WTC11 (cell line): ENCODE measurements around the gene MLXIP. TPM values are rescaled to one million over a fixed set of nuclear protein-coding genes. Genes with fewer than 3 reads are reported as not detected.

ENCODE experiments used
- ATAC-seq: fragments of 200-7000 bp; cut with Tn5 transposase; 2 replicates; pipeline ENCODE4 v1.10.0; 2021; ENCODE audit warnings: mild to moderate bottlenecking, moderate library complexity
- CTCF ChIA-PET: fragments of 300-600 bp; sonication (Branson Sonifier 250); formaldehyde crosslinking; loops from one replicate; lab custom pipeline; 2021; ENCODE audit warnings: antibody characterized with exemption; lab: Charles Lee
- POLR2A ChIA-PET: fragments of 350-600 bp; sonication (Branson Sonifier 250); formaldehyde crosslinking; loops from one replicate; lab custom pipeline; 2021; ENCODE audit warnings: antibody characterized with exemption; lab: Charles Lee
- DNase-seq: peaks from one replicate; pipeline ENCODE4 v3.0.0; 2021; ENCODE audit warnings: low spot score
- H3K27ac Mint-ChIP-seq: 2 replicates; pipeline ENCODE4 v1.8.0; 2021; ENCODE audit warnings: mixed read lengths
- H3K27me3 Mint-ChIP-seq: 2 replicates; pipeline ENCODE4 v1.8.0; 2021; ENCODE audit warnings: low read depth, mild to moderate bottlenecking, moderate library complexity, mixed read lengths
- H3K36me3 Mint-ChIP-seq: 2 replicates; pipeline ENCODE4 v1.8.0; 2021; ENCODE audit warnings: mixed read lengths
- H3K4me1 Mint-ChIP-seq: 2 replicates; pipeline ENCODE4 v1.8.0; 2022; ENCODE audit warnings: mixed read lengths
- H3K4me3 Mint-ChIP-seq: 2 replicates; pipeline ENCODE4 v1.8.0; 2021; ENCODE audit warnings: mild to moderate bottlenecking, moderate library complexity, mixed read lengths
- H3K9me3 Mint-ChIP-seq: 2 replicates; pipeline ENCODE4 v1.8.0; 2021; ENCODE audit warnings: mixed read lengths
- CDX4 ChIP-seq: fragments of 250-450 bp; sonication (Bioruptor Pico); IDR thresholded peaks from 2 replicates; pipeline ENCODE4 v1.9.0; 2021; ENCODE audit warnings: moderate library complexity, mild to moderate bottlenecking, inconsistent platforms, borderline replicate concordance
- ETV6 ChIP-seq: sonication (generic); formaldehyde crosslinking; IDR thresholded peaks from 2 replicates; pipeline ENCODE4 v1.8.1; 2022; ENCODE audit warnings: mild to moderate bottlenecking, missing genetic modification reagents
- FOXK1 ChIP-seq: sonication (generic); formaldehyde crosslinking; IDR thresholded peaks from 2 replicates; pipeline ENCODE4 v1.8.0; 2022; ENCODE audit warnings: mild to moderate bottlenecking, moderate library complexity, missing genetic modification reagents
- KAT7 ChIP-seq: sonication (generic); formaldehyde crosslinking; IDR thresholded peaks from 2 replicates; pipeline ENCODE4 v1.8.1; 2023; ENCODE audit warnings: missing genetic modification reagents, mild to moderate bottlenecking, borderline replicate concordance
- MLX ChIP-seq: sonication (generic); formaldehyde crosslinking; IDR thresholded peaks from 2 replicates; pipeline ENCODE4 v1.8.1; 2023; ENCODE audit warnings: mild to moderate bottlenecking, missing genetic modification reagents, moderate library complexity
- MXD4 ChIP-seq: fragments of 250-450 bp; sonication (Bioruptor Pico); IDR thresholded peaks from 2 replicates; pipeline ENCODE4 v1.8.0; 2021; ENCODE audit warnings: mild to moderate bottlenecking, moderate library complexity, borderline replicate concordance
- NFE2L1 ChIP-seq: sonication (generic); formaldehyde crosslinking; IDR thresholded peaks from 2 replicates; pipeline ENCODE4 v1.8.1; 2023; ENCODE audit warnings: missing genetic modification reagents
- NFYB ChIP-seq: sonication (generic); formaldehyde crosslinking; conservative IDR thresholded peaks from 2 replicates; pipeline ENCODE4 v1.8.0; 2022; ENCODE audit warnings: low read depth, missing genetic modification reagents
- NR2C2 ChIP-seq: sonication (generic); formaldehyde crosslinking; IDR thresholded peaks from 2 replicates; pipeline ENCODE4 v1.8.0; 2022; ENCODE audit warnings: mild to moderate bottlenecking, missing genetic modification reagents
- SMAD4 ChIP-seq: sonication (generic); formaldehyde crosslinking; IDR thresholded peaks from 2 replicates; pipeline ENCODE4 v1.8.0; 2022; ENCODE audit warnings: mild to moderate bottlenecking, missing genetic modification reagents
- STAT6 ChIP-seq: sonication (generic); formaldehyde crosslinking; conservative IDR thresholded peaks from 2 replicates; pipeline ENCODE4 v1.8.1; 2023; ENCODE audit warnings: mild to moderate bottlenecking, low read depth, missing genetic modification reagents, moderate library complexity
- ZBTB21 ChIP-seq: sonication (generic); formaldehyde crosslinking; IDR thresholded peaks from 2 replicates; pipeline ENCODE4 v1.8.1; 2023; ENCODE audit warnings: mild to moderate bottlenecking, missing genetic modification reagents, borderline replicate concordance
- ZNF138 ChIP-seq: sonication (generic); formaldehyde crosslinking; conservative IDR thresholded peaks from 2 replicates; pipeline ENCODE4 v1.8.1; 2022; ENCODE audit warnings: mild to moderate bottlenecking, moderate library complexity, missing genetic modification reagents
- ZNF416 ChIP-seq: fragments of 250-450 bp; sonication (Bioruptor Pico); IDR thresholded peaks from 2 replicates; pipeline ENCODE4 v1.9.0; 2021; ENCODE audit warnings: mild to moderate bottlenecking, inconsistent platforms
- total RNA-seq: library from RNA; stranded (reverse); gene quantifications from 3 replicates; pipeline ENCODE4 v1.2.3, GENCODE V29; 2021
- TF ChIP-seq, protein P1 (sequence below): fragments of 250-450 bp; sonication (Bioruptor Pico); IDR thresholded peaks from 2 replicates; pipeline ENCODE4 v1.8.0; 2021; ENCODE audit warnings: mild to moderate bottlenecking
- TF ChIP-seq, protein P2 (sequence below): sonication (generic); formaldehyde crosslinking; IDR thresholded peaks from 2 replicates; pipeline ENCODE4 v1.8.1; 2022; ENCODE audit warnings: low read depth, missing genetic modification reagents, borderline replicate concordance
- TF ChIP-seq, protein P3 (sequence below): fragments of 250-450 bp; sonication (Bioruptor Pico); IDR thresholded peaks from 2 replicates; pipeline ENCODE4 v2.1.2; 2022; ENCODE audit warnings: mild to moderate bottlenecking, moderate library complexity

Gene MLXIP
- total RNA-seq, 1 experiment from 2014 or later = 49.4 TPM

DNA sequence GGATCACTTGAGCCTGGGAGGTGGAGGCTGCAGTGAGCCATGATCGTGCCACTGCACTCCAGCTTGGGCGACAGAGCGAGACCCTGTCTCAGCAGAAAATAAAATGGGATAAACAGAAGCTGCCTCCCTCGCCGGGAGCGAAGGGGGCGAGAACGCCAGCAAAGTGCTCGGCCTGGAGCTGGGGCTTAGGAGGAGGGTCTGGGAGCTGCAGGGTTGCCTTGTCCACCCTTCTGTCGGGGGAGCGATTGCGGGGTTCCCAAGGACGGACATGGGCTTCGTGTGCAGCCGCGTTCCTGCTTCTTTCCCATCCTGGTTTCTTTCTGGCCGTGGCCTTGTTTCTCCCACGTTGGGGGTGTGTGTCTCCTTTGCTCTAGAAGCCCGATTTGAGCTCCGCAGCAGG is 27.9 kb upstream of the MLXIP start:
- Mint-ChIP-seq H3K27me3 (no peaks in the 10 kb centered on the region), H3K4me1 (peaks cover 4% of the 10 kb centered on the region; the same call in 1 of the 2 replicates), H3K27ac (no peak overlapping the region; the same call in 1 of the 2 replicates), H3K4me3 (no peak overlapping the region), H3K36me3 (peaks cover 13% of the 10 kb centered on the region), H3K9me3 (no peaks in the 10 kb centered on the region)
- ChIA-PET CTCF (interaction anchor here (0.6 to 1.9 kb wide), 5 partner anchors 16 to 132 kb away, joined by 3 to 11 read pairs (median 5); partner anchors contain the start of gene CFAP251), POLR2A (no interaction called here)
- TF ChIP-seq MXD4 (CRISPR knock-in tag) (no peak), ZNF416 (CRISPR knock-in tag) (no peak), ZBTB21 (CRISPR knock-in tag) (no peak), MLX (CRISPR knock-in tag) (no peak), ETV6 (CRISPR knock-in tag) (no peak), NFYB (CRISPR knock-in tag) (no peak), NR2C2 (CRISPR knock-in tag) (no peak), KAT7 (CRISPR knock-in tag) (no peak), NFE2L1 (no peak), STAT6 (CRISPR knock-in tag) (no peak), CDX4 (CRISPR knock-in tag) (no peak), ZNF138 (no peak), FOXK1 (no peak), SMAD4 (CRISPR knock-in tag) (no peak)
- TF ChIP-seq, protein P1, sequence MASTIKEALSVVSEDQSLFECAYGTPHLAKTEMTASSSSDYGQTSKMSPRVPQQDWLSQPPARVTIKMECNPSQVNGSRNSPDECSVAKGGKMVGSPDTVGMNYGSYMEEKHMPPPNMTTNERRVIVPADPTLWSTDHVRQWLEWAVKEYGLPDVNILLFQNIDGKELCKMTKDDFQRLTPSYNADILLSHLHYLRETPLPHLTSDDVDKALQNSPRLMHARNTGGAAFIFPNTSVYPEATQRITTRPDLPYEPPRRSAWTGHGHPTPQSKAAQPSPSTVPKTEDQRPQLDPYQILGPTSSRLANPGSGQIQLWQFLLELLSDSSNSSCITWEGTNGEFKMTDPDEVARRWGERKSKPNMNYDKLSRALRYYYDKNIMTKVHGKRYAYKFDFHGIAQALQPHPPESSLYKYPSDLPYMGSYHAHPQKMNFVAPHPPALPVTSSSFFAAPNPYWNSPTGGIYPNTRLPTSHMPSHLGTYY = no peak
- TF ChIP-seq, protein P2, sequence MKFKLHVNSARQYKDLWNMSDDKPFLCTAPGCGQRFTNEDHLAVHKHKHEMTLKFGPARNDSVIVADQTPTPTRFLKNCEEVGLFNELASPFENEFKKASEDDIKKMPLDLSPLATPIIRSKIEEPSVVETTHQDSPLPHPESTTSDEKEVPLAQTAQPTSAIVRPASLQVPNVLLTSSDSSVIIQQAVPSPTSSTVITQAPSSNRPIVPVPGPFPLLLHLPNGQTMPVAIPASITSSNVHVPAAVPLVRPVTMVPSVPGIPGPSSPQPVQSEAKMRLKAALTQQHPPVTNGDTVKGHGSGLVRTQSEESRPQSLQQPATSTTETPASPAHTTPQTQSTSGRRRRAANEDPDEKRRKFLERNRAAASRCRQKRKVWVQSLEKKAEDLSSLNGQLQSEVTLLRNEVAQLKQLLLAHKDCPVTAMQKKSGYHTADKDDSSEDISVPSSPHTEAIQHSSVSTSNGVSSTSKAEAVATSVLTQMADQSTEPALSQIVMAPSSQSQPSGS (CRISPR knock-in tag) = no peak
- TF ChIP-seq, protein P3, sequence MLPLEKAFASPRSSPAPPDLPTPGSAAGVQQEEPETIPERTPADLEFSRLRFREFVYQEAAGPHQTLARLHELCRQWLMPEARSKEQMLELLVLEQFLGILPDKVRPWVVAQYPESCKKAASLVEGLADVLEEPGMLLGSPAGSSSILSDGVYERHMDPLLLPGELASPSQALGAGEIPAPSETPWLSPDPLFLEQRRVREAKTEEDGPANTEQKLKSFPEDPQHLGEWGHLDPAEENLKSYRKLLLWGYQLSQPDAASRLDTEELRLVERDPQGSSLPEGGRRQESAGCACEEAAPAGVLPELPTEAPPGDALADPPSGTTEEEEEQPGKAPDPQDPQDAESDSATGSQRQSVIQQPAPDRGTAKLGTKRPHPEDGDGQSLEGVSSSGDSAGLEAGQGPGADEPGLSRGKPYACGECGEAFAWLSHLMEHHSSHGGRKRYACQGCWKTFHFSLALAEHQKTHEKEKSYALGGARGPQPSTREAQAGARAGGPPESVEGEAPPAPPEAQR (CRISPR knock-in tag) = no peak
- DNase-seq (no peak), ATAC-seq (no peak)
